Measurements from ENCODE around the gene C1orf226. TPM values are rescaled to one million over a fixed set of nuclear protein-coding genes. Genes with fewer than 3 reads are reported as not detected.

The C1orf226 gene
- total RNA-seq, 1 experiment from 2014 or later = 7.7 TPM

GRCh38 chr1:162370721-162371120 lies 10.8 kb upstream of the C1orf226 start:
- ChIA-PET CTCF (no interaction called here), POLR2A (no interaction called here)
- no peaks in the 10 kb centered on the region for H3K27me3 ChIP-seq (ENCODE audit: insufficient read depth, low read length)

More at GRCh38 chr1:162370721-162371120, 10.8 kb upstream of the C1orf226 start:
- TF ChIP-seq SIN3A (IDR thresholded peaks at IDR 0.05; ENCODE audit: low read depth) (no peak), REST (IDR thresholded peaks at IDR 0.05; ENCODE audit: low read depth) (no peak), SRF (IDR thresholded peaks at IDR 0.05; ENCODE audit: low read depth) (no peak), JUND (IDR thresholded peaks at IDR 0.05) (no peak), FOSL1 (IDR thresholded peaks at IDR 0.05; ENCODE audit: low read depth) (no peak), ZBTB33 (IDR thresholded peaks at IDR 0.05; ENCODE audit: extremely low read depth, insufficient replicate concordance, low read length) (no peak), POLR2A (IDR thresholded peaks at IDR 0.05; ENCODE audit: borderline replicate concordance, extremely low read depth, insufficient read depth, insufficient read length) (no peak)
- H3K9ac ChIP-seq (ENCODE audit: low read length) = no peak overlapping the region
- H3K4me1 ChIP-seq (ENCODE audit: control insufficient read depth in 1 of 2, insufficient read depth in 2 of 2, low read length in 2 of 2) = peaks cover 13 to 34% of the 10 kb centered on the region in 2 experiments
- H3K9me2 ChIP-seq (ENCODE audit: insufficient read depth) = no peaks in the 10 kb centered on the region
- no peak overlapping the region for H3K4me2 ChIP-seq (ENCODE audit: low read length)
- intact Hi-C loops (cut with micrococcal nuclease) = no loop called here
- RAD21 ChIA-PET (ENCODE audit: low non-redundant PET in 1 of 2, low total read pairs in 2 of 2, uncharacterized antibody in 2 of 2, unreplicated experiment in 2 of 2) = no interaction called here
- no peaks in the 10 kb centered on the region for H3K9me3 ChIP-seq (ENCODE audit: control insufficient read depth in 1 of 2, insufficient read depth in 1 of 2, low read depth in 1 of 2, low read length in 2 of 2)
- peaks cover 0 to 3% of the 10 kb centered on the region in 2 experiments; a peak in 1 of 4 replicates for H3K36me3 ChIP-seq (ENCODE audit: control insufficient read depth in 1 of 2, insufficient read depth in 2 of 2, low read length in 2 of 2)
- H2AFZ ChIP-seq (ENCODE audit: low read depth, low read length, poor library complexity, severe bottlenecking) = no peak overlapping the region
- H3K4me3 ChIP-seq (replicated peaks in 1 of 2; ENCODE audit: low read depth in 1 of 2, low read length in 2 of 2) = no peak overlapping the region
- BruUV-seq (replicated peaks) = no TSS peak
- H3K27ac ChIP-seq (ENCODE audit: low read depth, low read length) = no peak overlapping the region
- DNase-seq (ENCODE audit: low read depth, low spot score) (no peak), ATAC-seq (no peak)
- no peaks in the 10 kb centered on the region for H4K20me1 ChIP-seq (ENCODE audit: insufficient read depth)
- H3K79me2 ChIP-seq (ENCODE audit: insufficient read depth, low read length) = no peaks in the 10 kb centered on the region

All from HCT116 (cell line).